HG02798 (cell line): ENCODE results near the gene LPA.
"Not testable (repeated sequence)": the region's sequence is repeated elsewhere in the genome, so short reads cannot be mapped to it uniquely, and the experiment has no call there.

Source experiments
- ATAC-seq: cut with Tn5 transposase; IDR thresholded peaks from one replicate; pipeline ENCODE4 v1.9.1; 2021; ENCODE audit warnings: mild to moderate bottlenecking; ENCODE audit not compliant: unreplicated experiment, poor library complexity

Gene LPA

DNA sequence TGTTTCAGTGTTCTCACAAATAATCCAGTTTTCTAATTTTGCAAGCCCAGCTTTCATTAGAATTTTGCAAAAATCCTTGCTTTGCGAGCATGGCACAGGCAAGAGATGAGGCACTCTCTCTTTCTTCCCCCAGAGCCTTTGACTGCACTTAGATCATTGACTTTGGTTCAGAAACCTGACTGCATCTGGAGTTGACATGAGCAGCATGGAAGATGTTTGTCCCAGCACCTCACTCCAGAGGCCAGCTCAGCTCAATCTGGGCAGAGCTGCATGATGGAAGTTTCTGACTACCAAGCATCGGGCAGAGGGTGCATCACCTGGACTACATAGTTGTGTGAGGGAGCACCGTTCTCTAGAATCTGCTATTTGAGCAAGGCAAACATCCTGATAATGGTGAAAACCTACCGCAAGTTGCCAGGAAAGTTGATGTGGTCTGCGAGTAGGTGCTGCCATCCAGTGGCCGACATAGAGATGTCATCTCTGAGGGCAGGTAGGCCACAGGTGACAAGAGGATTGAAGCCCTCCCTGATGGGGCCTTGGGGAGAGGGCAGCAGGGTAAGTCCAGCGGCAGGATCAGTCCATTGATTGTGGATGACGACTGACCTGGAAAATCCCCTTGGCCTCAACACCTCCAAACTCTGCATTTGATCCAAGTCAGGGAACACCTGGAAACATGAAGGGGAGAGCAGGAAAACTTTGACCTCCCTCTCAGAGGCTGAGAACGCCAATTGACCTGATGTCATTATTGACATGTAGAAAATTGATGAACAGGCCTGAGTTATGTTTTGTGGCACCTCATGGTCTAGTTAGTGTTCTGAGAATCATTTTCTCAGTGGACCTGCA lies 3.8 kb upstream of the LPA start:
- peak; percentile 87 for ATAC-seq

- ATAC-seq: no peak
Observed at GRCh38 chr6:160662842-160663241, 1.2 kb downstream of the LPA start.

DNA sequence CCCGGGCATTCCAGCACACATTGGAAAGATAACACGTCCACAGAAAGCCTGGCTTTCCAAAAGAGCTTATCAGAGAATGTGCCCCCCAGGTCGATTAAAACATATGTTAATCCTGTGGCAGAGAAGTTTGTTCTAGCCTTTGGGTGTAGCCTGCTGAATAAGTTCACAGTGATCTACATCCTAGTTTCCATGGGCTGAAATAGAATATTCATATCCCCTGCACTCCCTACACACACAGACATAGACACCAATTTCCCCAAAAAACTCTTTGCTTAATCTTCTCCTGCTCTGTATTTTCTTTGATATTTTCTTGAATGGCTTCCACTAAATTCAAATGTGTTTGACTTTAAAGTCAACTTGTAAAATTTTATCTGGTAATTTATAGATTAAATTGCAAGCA lies 1.6 kb downstream of the LPA start:
- ATAC-seq: no peak

- no peak for ATAC-seq
Observed at GRCh38 chr6:160661216-160661615, 2.9 kb downstream of the LPA start.

GRCh38 chr6:160659562-160659961 lies 4.5 kb downstream of the LPA start:
- ATAC-seq: no peak

GRCh38 chr6:160634706-160635105 lies 29.4 kb downstream of the LPA start:
- no peak for ATAC-seq

DNA sequence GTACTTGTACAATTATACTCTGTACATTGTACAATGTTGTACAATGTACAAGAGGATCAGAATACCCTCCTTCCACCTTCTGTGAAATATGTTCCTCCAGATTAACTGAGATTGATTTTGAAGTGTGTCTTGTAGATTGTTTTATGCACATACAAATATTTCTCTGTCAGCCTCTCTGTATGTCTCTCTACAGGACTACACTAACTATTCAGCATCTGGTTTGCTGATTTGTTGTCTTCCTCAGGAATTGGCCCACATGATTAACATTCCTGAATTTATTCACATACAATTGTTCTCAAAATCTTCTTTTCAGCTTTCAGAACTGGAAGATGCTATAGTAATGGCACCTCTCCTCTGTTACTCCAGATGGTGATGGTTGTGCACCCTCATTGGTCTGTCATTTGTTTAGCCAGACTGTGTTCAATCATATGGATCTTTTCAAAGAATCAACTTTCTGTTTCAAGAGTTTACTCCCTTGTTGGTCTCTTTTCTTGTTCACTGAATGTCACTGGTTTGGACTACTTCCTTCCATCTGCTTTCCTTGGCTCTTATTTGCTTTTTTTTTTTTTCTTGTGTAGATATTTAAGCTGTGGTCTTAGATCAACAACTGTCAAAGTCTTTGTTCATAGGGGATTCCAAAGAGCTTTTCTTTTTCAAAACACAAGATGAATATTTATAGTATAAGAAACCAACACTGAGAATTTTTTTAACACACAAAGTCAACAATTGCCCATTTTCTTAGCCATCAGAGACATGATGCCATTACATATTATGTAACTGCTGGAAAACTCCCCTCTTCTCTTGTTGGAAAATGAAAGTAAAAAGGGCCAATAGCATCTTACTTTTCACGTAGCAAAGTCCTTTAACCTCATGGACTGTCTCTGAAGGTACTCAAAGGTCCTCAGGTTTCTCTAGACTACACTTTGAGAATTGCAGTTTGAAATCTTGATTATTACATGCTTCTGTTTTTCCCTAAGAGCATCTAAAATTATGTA lies 67.9 kb downstream of the LPA start:
- no peak for ATAC-seq

GRCh38 chr6:160595297-160595696 lies 68.8 kb downstream of the LPA start:
- ATAC-seq: not testable (repeated sequence)

- ATAC-seq: no peak
Observed at GRCh38 chr6:160586374-160586773, 77.7 kb downstream of the LPA start.

GRCh38 chr6:160583794-160584193 lies 80.3 kb downstream of the LPA start:
- no peak for ATAC-seq

GRCh38 chr6:160581406-160581805 lies 82.7 kb downstream of the LPA start:
- ATAC-seq: no peak

DNA sequence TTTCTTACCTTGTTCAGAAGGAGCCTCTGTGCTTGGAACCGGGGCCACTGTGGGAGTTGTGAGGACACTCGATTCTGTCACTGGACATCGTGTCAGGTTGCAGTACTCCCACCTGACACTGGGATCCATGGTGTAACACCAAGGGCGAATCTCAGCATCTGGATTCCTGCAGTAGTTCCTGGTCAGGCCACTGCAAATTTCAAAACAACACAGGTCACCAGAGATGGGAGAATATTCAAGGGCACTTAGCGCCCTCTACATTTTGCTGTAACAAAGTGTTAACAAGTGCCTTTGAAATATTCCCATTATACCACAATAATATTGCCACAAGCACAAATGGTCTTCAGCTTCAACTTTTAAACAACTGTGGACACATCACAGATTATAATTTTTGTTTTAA lies 85.6 kb downstream of the LPA start:
- ATAC-seq: not testable (repeated sequence)

DNA sequence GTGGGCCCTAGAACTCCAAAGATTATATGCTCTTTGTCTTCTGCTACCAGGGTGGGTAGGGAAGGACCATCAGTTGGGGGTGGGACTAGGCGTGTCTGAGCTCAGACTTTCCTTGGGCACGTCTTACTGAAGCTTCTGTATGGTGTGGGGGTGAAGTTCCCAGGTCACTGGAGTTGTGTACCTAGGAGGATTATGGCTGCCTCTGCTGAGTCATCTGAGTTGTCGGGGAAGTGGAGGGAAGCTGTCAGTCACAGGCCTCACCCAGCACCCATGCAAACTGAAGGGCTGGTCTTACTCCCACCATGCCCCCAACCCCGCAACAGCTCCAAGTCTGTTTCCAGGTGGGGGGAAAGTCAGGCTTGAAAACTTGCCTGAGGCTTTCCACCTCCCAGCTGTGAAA lies 90.1 kb downstream of the LPA start:
- no peak for ATAC-seq

GRCh38 chr6:160571201-160571600 lies 92.9 kb downstream of the LPA start:
- ATAC-seq: not testable (repeated sequence)

DNA sequence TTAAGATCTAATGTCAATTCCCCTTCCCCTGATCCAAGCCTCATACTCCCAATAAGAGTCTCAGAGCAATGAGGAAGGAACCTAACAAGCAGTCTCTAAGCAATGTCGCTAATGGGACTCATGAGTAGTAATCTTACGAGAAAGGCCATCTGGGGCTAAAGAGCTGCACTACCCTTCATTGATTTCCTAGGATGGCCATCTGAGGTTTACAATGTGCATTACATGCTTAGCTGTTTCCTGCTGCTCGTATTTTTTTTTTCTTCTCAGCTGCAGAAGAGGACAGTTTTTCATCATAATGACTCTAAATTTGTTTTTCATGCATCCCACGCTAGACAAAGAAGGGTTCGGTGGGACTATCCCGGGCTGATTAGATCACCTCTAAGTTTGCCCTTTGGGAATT lies 119.3 kb downstream of the LPA start:
- no peak for ATAC-seq

GRCh38 chr6:160535270-160535669 lies 128.8 kb downstream of the LPA start:
- no peak for ATAC-seq

DNA sequence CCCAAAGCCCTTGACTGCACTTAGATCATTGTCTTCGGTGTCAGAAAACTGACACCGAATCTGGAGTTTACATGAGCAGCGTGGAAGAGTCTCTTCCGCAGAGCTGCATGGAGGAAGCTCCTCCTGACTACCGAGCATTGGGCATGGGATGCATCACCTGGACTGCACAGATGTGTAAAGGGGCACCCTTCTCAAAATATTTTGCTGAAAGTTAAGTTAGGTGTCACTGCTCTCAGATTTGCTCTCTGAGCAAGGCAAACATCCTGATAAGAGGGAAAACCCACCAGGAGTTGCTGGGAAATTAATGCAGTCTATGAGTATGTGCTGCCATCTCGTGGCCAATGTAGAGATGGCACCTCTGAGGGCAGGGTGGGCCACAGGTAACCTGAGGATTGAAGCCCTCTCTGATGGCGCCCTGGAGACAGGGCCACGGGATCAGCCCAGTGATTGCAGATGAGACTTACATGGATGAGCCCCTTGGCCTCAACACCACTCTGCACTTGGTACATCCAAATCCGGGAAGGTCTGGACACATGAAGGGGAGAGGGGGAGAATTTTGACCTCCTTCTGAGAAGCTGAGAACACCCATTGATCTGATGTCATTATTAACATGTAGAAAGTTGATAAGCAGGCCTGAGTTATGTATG lies 129.9 kb downstream of the LPA start:
- peak; percentile 91 for ATAC-seq

GRCh38 chr6:160532315-160532714 lies 131.8 kb downstream of the LPA start:
- ATAC-seq: no peak

GRCh38 chr6:160531826-160532225 lies 132.2 kb downstream of the LPA start:
- no peak for ATAC-seq

DNA sequence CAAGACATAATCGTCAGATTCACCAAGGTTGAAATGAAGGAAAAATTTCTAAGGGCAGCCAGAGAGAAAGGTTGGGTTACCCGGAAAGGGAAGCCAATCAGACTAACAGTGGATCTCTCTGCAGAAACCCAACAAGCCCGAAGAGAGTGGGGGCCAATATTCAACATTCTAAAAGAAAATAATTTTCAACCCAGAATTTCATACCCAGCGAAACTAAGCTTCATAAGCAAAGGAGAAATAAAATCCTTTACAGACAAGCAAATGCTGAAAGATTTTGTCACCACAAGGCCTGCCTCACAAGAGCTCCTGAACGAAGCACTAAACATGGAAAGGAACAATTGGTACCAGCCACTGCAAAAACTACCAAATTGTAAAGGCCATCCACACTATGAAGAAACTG lies 134.6 kb downstream of the LPA start:
- not testable (repeated sequence) for ATAC-seq

DNA sequence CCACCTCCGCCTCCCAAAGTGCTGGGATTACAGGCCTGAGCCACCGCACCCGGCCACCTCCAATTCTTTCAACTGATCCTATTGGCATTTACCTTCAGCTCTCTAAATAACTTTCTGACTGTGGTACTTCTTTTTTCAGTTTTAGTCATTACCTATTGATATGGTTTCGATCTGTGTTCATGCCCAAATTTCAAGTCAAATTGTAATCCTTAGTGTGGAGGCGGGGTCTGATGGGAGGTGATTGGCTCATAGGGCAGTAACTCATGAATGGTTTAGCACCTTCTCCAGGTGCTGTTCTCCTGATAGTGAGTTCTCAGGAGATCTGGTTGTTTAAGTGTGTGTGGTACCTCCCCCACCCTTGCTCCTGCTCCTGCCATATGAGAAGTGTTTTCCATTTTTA lies 140.9 kb downstream of the LPA start:
- ATAC-seq: no peak
